Right forelimb (tissue), 1 donor: ENCODE measurements around the gene LRRC73.
"Not testable (repeated sequence)": the region's sequence is repeated elsewhere in the genome, so short reads cannot be mapped to it uniquely, and the experiment has no call there.

Experiments
- DNase-seq: peaks from one replicate; pipeline ENCODE4 v3.0.0-alpha.2; 2018

LRRC73 gene

GRCh38 chr6:43509984-43510826, at the start of gene LRRC73:
LRRC73 (minus strand) TSS chr6:43510346; CDS start chr6:43509785, 561 bp downstream.
- peak; percentile 90 for DNase-seq

GRCh38 chr6:43559328-43559727, 49.2 kb upstream of the LRRC73 start:
- no peak for DNase-seq

- not testable (repeated sequence) for DNase-seq
Observed at GRCh38 chr6:43557620-43558019, 47.5 kb upstream of the LRRC73 start.

- no peak for DNase-seq
Observed at GRCh38 chr6:43547222-43547621, 37.1 kb upstream of the LRRC73 start.

- DNase-seq: no peak
Observed at GRCh38 chr6:43544461-43544860, 34.3 kb upstream of the LRRC73 start.

- DNase-seq: no peak
Observed at GRCh38 chr6:43541774-43542471, 31.8 kb upstream of the LRRC73 start.

- DNase-seq: no peak
Observed at GRCh38 chr6:43540507-43540906, 30.4 kb upstream of the LRRC73 start.

GRCh38 chr6:43539409-43539808, 29.3 kb upstream of the LRRC73 start:
- DNase-seq: not testable (repeated sequence)

GRCh38 chr6:43538986-43539385, 28.8 kb upstream of the LRRC73 start:
- DNase-seq: not testable (repeated sequence)

- DNase-seq: no peak
Observed at GRCh38 chr6:43532201-43532600, 22.1 kb upstream of the LRRC73 start.

GRCh38 chr6:43524483-43524961, 14.4 kb upstream of the LRRC73 start:
- DNase-seq: no peak

GRCh38 chr6:43523284-43523683, 13.1 kb upstream of the LRRC73 start:
- no peak for DNase-seq

GRCh38 chr6:43522547-43523261, 12.6 kb upstream of the LRRC73 start:
- DNase-seq: no peak

- no peak for DNase-seq
Observed at GRCh38 chr6:43521836-43522235, 11.7 kb upstream of the LRRC73 start.

GRCh38 chr6:43520097-43520496, 10.0 kb upstream of the LRRC73 start:
- DNase-seq: no peak

GRCh38 chr6:43517505-43518357, 7.6 kb upstream of the LRRC73 start:
- no peak for DNase-seq

- peak; percentile 97 for DNase-seq
Observed at GRCh38 chr6:43516697-43517504, 6.8 kb upstream of the LRRC73 start, which contains the start of the genes POLR1C and YIPF3. POLR1C (plus strand) TSS chr6:43517089; CDS start chr6:43517110, 21 bp downstream. YIPF3 (minus strand) TSS chr6:43516926; CDS start chr6:43516807, 119 bp downstream.

- DNase-seq: no peak
Observed at GRCh38 chr6:43516367-43516696, 6.2 kb upstream of the LRRC73 start.

- no peak for DNase-seq
Observed at GRCh38 chr6:43515808-43516207, 5.7 kb upstream of the LRRC73 start.

- DNase-seq: no peak
Observed at GRCh38 chr6:43511824-43512415, 1.8 kb upstream of the LRRC73 start.

GRCh38 chr6:43510827-43511163, 649 bp upstream of the LRRC73 start:
- DNase-seq: no peak
